Measurements from ENCODE around the gene RND1. TPM values are rescaled to one million over a fixed set of nuclear protein-coding genes. Genes with fewer than 3 reads are reported as not detected.

The RND1 gene
- polyA plus RNA-seq, 3 donors, result 0.40 to 0.49 TPM; not detected in 1

GRCh38 chr12:48822139-48822538 lies 43.5 kb downstream of the RND1 start:
- H3K9me3 ChIP-seq (replicated peaks in 1 of 2; ENCODE audit: control insufficient read depth in 1 of 2, insufficient read depth in 1 of 2, low read length in 2 of 2), result no peaks in the 10 kb centered on the region
- Mint-ChIP-seq H3K27me3 (ENCODE audit: low read depth in 3 of 3) (peaks cover 28 to 37% (median 35%) of the 10 kb centered on the region in 3 donors), H3K36me3 (peaks cover 0 to 2% of the 10 kb centered on the region in 2 donors), H3K4me3 (no peak overlapping the region), H3K4me1 (peaks cover 16% of the 10 kb centered on the region), H3K27ac (peak overlapping the region in 2 of 7 donors; percentile 11 to 25), H3K9me3 (peaks cover 0 to 2% (median 0%) of the 10 kb centered on the region in 7 donors)
- H3K4me3 ChIP-seq (replicated peaks in 1 of 3; ENCODE audit: low read depth in 2 of 3, low read length in 3 of 3), result no peak overlapping the region
- H3K27ac ChIP-seq (ENCODE audit: low read depth in 1 of 2, low read length in 2 of 2), result no peak overlapping the region
- H3K79me2 ChIP-seq (ENCODE audit: insufficient read depth, low read length), result no peaks in the 10 kb centered on the region
- no peak for DNase-seq
- H4K20me1 ChIP-seq (ENCODE audit: insufficient read depth, low read length), result no peaks in the 10 kb centered on the region
- intact Hi-C loops (cut with micrococcal nuclease), result no loop called here
- H3K36me3 ChIP-seq (replicated peaks in 1 of 2; ENCODE audit: control insufficient read depth in 1 of 2, insufficient read depth in 2 of 2, low read length in 2 of 2), result no peaks in the 10 kb centered on the region
- H3K4me2 ChIP-seq (replicated peaks; ENCODE audit: extremely low read depth, low read length, poor library complexity, severe bottlenecking), result no peak overlapping the region
- H2AFZ ChIP-seq (ENCODE audit: insufficient read depth, low read depth, low read length, poor library complexity, severe bottlenecking), result no peak overlapping the region
- peaks cover 7 to 13% of the 10 kb centered on the region in 2 donors for H3K4me1 ChIP-seq (ENCODE audit: control insufficient read depth in 1 of 2, insufficient read depth in 2 of 2, low read length in 2 of 2)
- no peak for TF ChIP-seq CTCF (IDR thresholded peaks at IDR 0.05)
- WGBS (ENCODE audit: insufficient coverage), result 84% methylated on average over 3 of the region's 5 CpGs
- no peak overlapping the region for H3K9ac ChIP-seq (ENCODE audit: insufficient read depth, low read length, poor library complexity, severe bottlenecking)
- H3K27me3 ChIP-seq (ENCODE audit: control insufficient read depth in 2 of 2, insufficient read depth in 2 of 2, low read length in 2 of 2), result peaks cover 12 to 33% of the 10 kb centered on the region in 2 donors

GRCh38 chr12:48819986-48820725 lies 45.5 kb downstream of the RND1 start:
- peak in 1 of 3 donors; percentile 1 for DNase-seq
- peaks cover 27% of the 10 kb centered on the region for H3K4me1 Mint-ChIP-seq
- Histone ChIP-seq H3K4me3 (replicated peaks in 1 of 3; ENCODE audit: low read depth in 2 of 3, low read length in 3 of 3) (no peak overlapping the region), H3K4me2 (replicated peaks; ENCODE audit: extremely low read depth, low read length, poor library complexity, severe bottlenecking) (no peak overlapping the region), H4K20me1 (ENCODE audit: insufficient read depth, low read length) (no peaks in the 10 kb centered on the region), H3K9ac (ENCODE audit: insufficient read depth, low read length, poor library complexity, severe bottlenecking) (no peak overlapping the region), H2AFZ (ENCODE audit: insufficient read depth, low read depth, low read length, poor library complexity, severe bottlenecking) (no peak overlapping the region), H3K4me1 (ENCODE audit: control insufficient read depth in 1 of 2, insufficient read depth in 2 of 2, low read length in 2 of 2) (peaks cover 16 to 26% of the 10 kb centered on the region in 2 donors), H3K9me3 (replicated peaks in 1 of 2; ENCODE audit: control insufficient read depth in 1 of 2, insufficient read depth in 1 of 2, low read length in 2 of 2) (no peaks in the 10 kb centered on the region), H3K27me3 (ENCODE audit: control insufficient read depth in 2 of 2, insufficient read depth in 2 of 2, low read length in 2 of 2) (peaks cover 17 to 43% of the 10 kb centered on the region in 2 donors), H3K27ac (ENCODE audit: low read depth in 1 of 2, low read length in 2 of 2) (no peak overlapping the region), H3K79me2 (ENCODE audit: insufficient read depth, low read length) (no peaks in the 10 kb centered on the region), H3K36me3 (replicated peaks in 1 of 2; ENCODE audit: control insufficient read depth in 1 of 2, insufficient read depth in 2 of 2, low read length in 2 of 2) (no peaks in the 10 kb centered on the region)
- H3K27ac Mint-ChIP-seq, result peak overlapping the region in 1 of 7 donors; percentile 47
- intact Hi-C loops (cut with micrococcal nuclease), result no loop called here
- H3K36me3 Mint-ChIP-seq, result peaks cover 0 to 7% of the 10 kb centered on the region in 2 donors
- peaks cover 0 to 5% (median 0%) of the 10 kb centered on the region in 7 donors for H3K9me3 Mint-ChIP-seq
- no peak for TF ChIP-seq CTCF (IDR thresholded peaks at IDR 0.05)
- H3K4me3 Mint-ChIP-seq, result no peak overlapping the region
- WGBS (ENCODE audit: insufficient coverage), result 82% methylated on average over 3 of the region's 5 CpGs
- H3K27me3 Mint-ChIP-seq (ENCODE audit: low read depth in 3 of 3), result peaks cover 38 to 47% (median 43%) of the 10 kb centered on the region in 3 donors

All from CD14-positive monocyte (primary cell).